ENCODE data around the gene SLC38A8.

DNA sequence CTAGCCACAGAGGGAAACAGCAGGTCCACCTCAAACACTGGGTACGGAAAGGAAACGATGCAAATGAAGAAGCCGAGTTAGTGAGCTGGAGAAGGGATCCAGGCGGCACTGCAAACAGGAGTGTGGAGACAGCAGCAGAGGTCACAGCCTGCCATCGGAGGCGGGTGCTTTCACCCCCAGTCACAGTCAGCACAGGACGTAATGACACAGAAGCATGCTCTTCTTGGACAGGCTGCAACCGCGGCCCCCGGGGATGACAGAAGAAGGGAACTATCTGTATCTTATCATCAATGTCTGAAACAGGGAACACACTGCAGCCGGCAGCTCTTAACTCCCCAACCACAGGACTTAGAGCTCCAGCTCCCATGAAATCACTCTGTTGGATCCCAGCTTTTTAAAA is 16.1 kb upstream of the SLC38A8 start:
- TF ChIP-seq POLR2A (IDR thresholded peaks at IDR 0.05; ENCODE audit: low read depth, low read length) (no peak), POLR2AphosphoS5 (IDR thresholded peaks at IDR 0.05; ENCODE audit: low read depth, low read length) (no peak), TAF1 (IDR thresholded peaks at IDR 0.05; ENCODE audit: borderline replicate concordance, low read depth, low read length) (no peak)

Data from GM12892 (cell line).